Right forelimb (tissue), 1 donor: ENCODE measurements around the gene EIF4B.
"Not testable (repeated sequence)": the region's sequence is repeated elsewhere in the genome, so short reads cannot be mapped to it uniquely, and the experiment has no call there.

Experiments used
- DNase-seq: peaks from one replicate; pipeline ENCODE4 v3.0.0-alpha.2; 2018

Gene EIF4B, protein sequence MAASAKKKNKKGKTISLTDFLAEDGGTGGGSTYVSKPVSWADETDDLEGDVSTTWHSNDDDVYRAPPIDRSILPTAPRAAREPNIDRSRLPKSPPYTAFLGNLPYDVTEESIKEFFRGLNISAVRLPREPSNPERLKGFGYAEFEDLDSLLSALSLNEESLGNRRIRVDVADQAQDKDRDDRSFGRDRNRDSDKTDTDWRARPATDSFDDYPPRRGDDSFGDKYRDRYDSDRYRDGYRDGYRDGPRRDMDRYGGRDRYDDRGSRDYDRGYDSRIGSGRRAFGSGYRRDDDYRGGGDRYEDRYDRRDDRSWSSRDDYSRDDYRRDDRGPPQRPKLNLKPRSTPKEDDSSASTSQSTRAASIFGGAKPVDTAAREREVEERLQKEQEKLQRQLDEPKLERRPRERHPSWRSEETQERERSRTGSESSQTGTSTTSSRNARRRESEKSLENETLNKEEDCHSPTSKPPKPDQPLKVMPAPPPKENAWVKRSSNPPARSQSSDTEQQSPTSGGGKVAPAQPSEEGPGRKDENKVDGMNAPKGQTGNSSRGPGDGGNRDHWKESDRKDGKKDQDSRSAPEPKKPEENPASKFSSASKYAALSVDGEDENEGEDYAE

DNA sequence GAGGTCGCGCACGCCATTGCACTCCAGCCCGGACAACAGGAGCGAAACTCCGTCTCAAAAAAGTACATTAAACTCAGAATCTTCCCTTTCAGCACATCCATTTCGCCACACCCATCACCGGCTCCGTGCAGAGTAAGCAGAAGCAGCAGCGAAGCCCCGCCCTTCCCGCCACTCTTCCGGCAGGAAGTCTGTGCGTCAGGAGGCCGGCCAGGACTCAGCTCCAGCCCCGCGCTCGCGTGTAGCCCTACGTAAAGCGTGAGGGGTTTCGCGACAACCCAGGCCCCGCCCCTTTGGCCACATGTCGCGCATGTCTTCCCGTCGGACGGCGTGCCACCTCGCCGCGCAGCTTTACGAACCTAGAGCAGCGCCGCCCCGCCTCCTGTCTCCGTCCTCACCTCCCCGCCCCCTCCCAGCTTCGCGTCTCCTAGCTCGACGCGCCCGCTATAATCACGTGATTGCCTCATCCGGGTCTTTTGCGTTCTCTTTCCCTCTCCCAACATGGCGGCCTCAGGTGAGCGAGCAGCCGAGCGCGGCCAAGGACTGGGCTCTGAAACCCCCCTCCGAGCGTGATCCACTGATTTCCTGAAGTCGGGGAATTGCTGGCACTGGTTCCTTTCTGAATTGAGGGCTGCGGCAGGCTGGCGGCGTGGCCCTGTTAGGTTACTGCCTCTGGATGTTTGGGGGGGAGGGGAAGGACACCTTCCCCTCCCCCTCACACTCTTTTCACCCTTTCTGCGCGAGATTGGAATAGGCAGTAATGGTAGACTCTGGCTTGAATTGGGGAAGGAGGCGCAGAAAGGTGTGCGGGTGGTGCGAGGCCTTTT lies at the start of gene EIF4B:
EIF4B (plus strand) TSS at position 471 of the 824 bp plus-strand sequence; CDS start at position 499, 28 bp downstream.
- DNase-seq = peak; percentile 100

DNA sequence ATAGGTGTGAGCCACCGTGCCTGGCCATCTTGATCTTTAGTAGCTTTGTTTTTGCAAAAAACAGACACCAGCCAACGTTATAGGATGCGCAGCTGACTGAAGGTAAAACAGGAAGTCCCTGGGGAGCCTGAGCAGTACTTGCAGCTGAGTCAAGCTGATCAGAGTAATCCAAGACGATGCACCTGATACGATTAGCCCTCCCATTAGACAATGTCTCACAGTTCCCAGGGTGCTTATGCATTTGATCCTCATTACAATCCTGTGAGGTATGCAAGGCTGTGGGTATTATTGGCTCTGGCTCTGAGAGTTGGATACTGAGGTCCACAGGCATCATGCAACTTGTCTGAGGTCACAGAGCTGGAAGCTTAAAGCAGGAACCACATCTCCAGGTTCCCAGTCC lies 49.3 kb upstream of the EIF4B start:
- no peak for DNase-seq

DNA sequence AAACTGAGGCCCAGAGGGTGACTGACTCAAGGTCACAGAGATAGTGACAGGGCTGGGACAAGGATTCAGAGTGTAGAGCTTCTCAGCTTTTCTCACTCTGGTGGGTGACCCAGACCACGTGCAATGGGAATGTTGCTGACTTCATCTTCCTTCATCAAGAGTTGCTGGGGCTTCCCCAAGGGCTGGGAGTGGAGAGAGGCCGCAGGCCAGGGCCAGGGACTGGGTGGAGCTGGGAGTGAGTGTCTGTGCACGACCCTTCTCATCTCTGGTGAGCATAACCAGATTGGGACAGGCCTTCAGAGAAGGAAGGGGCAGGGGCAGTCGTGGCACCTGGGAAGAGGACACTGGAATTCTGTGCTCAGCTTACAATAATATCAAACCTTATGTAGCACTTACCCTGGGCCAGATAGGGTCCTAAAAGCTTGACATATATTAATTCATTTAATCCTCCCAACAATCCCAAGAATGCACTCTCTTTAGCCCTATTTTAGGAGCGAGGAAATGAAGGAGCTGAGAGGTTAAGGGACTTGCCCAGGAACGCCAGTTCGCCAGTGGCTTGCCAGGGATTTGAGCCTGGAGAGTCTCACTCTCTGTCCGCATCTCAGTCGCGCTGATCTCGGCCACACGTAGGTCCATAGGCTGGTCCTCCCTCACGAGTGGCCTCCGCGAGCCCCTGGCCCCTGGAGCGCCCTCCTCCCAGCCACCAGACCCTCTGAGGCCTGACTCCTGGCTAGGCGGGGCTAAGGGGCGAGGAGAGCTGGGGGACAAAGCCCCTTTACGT lies 41.5 kb upstream of the EIF4B start:
- DNase-seq = no peak

DNA sequence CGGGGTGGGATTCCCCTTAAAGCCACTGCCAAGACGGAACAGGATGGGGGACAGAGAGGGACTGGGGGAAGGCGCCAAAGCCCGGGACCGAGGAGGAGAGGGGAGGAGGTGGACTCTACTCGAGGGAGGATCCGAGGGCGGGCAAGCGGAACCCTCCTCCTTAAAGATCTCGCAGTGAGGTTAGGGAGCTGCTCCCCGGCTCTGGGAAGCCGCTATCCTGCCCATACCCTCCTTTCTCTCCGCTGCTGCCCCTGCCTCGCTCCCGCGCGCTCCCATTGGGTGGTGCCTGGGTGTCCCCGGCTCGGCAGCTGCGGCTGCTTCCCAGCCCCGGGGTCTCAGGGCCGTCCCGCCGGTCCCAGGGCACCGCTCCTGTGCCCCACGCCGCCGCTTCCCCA lies 40.9 kb upstream of the EIF4B start:
- peak; percentile 53 for DNase-seq

DNA sequence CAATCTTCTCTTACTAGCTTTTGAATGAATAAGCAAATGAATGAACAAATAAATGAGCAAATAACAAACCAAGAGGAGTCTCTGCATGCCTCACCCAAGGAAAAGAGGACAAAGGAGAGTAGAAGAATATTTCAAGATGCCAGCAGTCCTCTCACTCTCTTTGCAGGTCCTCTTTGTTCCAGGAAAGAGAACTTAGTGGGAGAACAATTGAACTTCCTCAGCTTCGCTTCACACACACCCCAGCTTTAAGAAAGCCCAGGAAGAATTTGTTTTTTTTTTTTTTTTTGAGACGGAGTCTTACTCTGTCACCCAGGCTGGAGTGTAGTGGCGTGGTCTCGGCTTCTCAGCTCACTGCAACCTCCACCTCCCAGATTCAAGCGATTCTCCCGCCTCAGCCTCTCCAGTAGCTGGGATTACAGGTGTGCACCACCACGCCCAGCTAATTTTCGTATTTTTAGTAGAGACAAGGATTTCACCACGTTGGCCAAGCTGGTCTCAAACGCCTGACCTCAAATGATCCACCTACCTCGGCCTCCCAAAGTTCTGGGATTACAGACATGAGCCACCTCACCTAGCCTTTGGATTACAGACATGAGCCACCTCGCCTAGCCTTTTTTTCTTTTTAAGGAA lies 37.0 kb upstream of the EIF4B start:
- DNase-seq = no peak

DNA sequence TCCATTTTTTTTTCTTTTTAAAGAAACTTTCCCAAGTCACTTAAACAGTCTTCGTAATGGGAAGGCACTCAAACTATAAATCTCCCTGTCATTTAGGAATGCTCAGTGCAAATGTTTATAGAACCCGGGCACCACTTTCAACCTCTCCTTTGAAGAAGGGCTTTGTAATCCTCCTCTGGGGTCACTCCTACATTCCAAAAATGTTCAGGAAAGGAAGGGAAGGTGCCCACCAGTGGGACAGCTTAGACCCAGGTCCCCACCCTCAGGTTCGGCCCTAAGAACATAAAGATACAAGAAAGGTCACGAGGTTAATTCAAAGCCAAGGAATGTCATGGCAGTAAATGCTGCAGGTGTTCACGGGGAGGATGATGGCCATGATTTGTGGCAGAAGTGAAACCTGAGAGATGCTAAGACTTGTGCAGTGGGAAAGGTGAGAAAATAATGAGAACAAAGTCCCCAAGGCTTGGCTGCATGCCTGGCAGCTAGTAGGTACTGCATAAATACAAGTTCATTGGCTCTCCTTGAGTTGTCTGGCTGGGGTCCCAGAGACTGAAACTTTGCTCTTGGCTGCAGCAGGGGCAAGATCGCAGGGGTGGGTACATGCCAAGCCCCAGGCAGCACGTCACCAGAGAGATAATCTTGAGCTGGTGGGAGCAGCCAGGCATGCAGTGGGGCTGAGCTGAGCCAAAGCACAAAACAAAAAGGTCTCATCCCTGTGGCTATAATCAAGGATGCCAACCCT lies 36.3 kb upstream of the EIF4B start:
- no peak for DNase-seq

DNA sequence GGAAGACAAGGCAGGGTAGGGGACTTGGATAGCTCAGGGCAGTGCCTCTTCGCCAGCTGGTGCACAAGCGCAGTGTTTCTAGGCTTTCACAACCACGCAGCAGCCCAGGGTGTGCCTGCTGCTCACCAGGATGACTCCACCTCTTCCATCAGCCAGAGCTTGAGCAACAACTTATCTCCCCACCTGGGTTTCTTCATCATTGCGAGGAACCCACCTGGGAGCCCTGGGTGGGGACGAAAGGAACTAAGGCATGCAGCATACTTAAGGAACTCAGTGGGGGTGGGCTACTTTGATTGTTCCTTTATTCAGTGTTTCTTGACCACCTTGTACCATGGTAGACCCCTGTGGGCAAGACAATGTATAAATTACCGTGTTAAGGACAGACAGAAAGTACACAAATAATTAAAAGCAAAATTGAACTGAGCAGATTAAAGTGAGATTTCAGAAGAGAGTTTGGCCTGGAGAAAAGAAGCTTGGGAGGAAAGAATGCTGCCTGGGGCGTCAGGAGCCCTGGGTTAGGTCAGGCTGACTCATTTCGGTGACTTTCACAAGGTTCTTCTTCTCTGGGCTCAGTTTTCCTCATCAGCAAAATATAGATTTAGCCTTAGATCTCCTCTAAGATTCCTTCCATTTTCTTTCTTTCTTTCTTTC lies 34.5 kb upstream of the EIF4B start:
- no peak for DNase-seq

DNA sequence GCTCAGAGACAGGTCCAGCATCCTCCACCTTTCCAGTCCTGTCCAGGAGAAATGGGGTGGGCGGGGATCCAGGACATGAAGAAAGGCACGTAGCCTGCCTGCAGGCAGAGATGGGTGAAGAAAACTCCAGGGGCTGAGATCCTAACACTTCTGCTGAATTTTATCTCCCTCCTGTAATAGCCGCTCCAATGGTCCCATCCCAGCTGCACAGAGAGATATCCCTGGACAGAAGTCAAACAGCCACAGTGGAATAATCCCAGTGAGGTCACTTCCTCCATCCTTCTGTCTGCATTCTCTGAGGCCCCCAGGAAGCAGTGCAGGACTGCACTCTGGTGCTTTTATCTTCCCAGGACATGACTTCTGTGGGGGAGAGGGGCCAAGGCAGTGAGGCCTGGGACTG lies 31.1 kb upstream of the EIF4B start:
- DNase-seq = no peak

DNA sequence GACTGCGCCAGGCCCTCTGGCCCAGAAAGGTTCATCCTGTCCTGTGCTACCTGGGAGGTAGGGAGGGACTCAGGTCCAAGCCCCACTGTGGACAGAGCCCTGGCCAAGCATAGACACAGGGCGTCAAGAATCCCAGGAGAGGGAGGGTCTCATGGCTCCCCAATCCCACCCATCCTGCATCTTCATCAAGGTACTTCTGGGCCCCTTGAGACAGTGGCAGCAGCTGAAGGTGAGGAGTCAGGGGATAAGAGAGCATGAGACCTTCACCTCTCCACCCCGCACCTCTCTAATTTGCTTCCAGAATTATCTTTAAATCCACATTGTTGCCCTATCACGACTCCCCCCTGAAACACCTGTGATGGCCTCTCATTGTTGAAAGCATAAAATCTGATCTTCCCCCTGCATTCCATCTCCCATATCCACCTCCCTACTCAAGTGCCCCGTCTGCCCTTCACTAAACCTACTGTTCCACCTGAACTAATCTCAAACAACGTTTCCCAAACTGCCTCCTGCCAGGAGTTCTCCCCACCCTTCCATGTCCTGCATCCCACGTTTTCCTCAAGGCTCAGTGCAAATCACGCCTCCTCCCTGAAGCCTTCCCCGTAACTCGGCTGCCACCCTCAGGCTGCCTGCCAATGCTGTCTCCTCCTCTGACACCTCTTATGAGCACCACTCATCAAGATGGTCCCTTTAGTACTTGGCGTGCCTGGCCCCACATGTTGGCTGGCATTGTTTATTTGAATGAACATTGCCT lies 30.3 kb upstream of the EIF4B start:
- no peak for DNase-seq

DNA sequence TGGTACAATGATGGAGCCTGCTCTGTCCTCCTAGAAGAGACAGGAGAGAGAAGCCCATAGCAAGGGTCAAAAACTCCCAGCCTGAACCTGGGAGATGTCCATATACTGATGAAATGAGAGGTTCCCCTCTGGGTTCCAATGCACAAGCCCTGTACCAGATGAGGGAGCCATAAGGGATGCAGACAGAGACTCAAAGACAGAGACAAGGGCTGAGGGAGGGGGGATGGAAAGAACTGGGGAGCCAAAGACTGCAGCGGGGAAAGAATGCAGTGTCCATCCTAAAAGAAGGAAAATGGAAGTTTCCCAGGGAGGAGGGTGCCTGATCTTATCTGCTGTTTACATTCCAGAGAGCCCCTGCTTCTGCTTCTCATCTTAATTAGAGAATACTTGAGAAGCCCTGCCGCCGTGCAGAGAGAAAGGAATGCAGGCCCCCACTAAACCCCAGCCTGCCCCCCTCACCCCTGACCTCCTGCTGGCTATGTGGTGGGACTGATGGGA lies 29.6 kb upstream of the EIF4B start:
- DNase-seq = no peak

DNA sequence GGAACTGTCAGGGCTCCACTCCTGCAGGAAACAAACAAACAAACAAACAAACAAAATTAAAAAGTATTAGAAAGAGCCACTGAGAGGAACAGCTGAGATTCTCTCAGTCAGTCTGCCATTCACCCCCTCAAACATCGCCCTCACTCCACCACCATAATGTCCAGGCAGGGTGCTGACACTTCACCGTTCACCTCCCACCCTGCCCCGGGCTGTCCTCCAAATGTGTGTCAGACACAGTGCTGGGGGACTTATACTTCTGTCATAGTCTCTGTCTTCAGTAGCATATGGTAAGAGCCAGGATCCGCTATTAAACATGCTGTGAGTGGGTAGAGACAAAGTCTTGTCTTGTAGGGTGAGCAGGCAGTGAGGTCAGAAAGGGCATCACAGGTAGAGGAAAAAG lies 29.1 kb upstream of the EIF4B start:
- no peak for DNase-seq

DNA sequence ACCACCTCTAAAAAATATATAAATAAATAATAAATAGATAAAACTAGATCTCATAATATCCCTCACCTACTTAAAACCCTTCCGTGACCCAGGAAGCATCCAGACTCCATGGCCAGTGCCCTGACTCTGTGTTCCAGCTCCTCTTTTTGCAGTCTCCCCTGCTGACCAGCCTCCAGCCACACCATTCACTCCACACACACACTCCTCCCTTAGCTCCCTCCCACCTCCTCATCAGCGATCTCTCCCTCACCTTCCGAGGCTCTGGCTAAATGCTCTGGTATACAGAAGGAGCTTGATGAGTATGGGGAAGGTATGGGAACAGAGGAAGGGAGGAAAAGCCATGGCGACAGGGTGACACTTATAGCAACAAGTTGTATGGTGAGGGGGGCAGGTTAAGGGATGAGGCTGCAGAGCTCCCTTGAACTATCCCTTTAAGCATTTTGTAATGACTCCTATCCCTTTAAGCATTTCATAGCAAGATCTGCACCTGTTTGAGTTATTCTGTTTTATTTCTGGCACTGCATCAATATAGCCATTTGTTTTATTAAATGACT lies 26.1 kb upstream of the EIF4B start:
- no peak for DNase-seq

DNA sequence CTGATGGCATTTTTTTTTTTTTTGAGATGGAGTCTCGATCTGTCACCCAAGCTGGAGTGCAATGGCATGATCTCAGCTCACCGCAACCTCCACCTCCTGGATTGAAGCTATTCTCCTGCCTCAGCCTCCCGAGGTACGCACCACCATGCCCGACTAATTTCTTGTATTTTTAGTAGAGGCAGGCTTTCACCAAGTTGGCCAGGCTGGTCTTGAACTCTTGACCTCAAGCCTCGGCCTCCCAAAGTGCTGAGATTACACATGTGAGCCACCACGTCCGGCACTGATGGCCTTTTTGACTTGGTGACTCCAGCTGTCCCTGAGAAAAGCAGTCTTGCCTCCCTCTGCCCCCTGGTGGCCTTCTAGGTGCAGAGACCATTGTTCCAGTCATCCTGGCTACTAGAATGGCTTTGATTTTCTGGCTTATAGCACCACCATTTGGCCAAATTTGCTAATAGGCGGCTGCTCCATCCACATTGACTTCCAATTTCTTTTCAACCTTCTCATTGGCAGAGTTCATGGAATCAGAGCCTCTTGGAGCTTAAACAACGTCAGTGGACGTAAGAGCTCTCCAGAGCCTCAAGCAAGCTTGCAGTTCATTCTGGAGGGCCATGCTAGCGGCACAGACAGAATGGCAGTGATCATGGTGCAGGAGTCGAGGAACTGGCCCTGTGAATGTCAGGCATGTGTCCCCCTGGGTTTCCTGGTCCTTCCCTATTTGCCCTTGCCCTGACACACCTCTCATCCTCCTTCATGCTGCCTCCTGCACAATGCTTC lies 25.4 kb upstream of the EIF4B start:
- DNase-seq = peak; percentile 90

DNA sequence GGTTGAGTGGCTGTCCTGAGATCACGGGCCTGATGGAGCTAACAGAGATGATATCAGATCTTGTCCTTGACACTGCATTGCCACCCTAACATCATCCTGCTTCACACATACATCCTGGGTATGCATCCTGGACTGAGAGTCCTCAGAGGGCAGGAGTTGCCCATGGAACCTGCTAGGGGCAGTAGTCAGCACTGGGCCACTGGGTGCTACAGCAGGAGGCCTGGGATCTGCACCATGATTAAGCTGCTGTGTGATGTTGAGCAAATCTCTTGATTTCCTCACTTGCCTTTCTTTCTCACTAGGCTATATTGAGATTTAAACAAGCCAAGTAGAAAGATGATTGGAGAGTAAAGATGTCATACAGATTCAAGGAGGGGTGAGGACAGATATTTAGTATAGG lies 22.1 kb upstream of the EIF4B start:
- no peak for DNase-seq

DNA sequence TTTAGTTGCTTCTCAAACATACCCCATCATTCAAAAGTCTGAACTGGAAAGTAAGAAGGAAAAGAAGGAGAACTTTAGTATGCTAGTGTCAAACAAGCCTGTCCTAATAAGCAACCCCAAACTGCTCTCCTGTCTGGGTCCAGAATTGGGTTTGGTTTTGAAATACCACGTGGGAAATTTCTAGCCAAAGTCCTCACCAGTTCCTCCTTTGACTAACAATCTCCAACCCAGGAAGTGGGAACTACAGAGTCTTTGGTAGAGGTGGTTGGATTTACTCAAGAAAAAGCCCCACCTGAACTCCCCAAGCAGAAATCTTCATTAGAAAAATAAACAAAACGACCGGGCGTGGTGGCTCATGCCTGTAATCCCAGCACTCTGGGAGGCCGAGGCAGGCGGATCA lies 17.4 kb upstream of the EIF4B start:
- no peak for DNase-seq

DNA sequence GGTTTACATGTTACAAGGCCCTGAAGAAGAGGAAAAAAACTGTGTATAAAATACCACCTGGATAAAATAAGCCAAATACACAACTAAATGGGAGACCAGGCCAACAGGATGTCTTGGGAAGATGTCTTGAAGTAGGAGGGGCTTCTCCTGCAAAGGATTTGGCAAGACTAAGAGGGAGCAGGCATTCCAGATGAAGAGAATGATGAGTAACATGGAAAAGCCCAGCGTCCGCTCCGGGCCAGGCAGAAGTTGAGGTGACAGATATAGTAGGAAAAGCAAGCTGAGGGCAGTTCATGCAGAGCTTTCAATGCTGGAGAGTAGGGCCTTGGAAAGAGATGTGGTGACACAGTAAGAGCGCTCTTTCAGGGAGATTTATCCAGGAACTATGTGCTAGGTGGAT lies 16.1 kb upstream of the EIF4B start:
- DNase-seq = no peak

DNA sequence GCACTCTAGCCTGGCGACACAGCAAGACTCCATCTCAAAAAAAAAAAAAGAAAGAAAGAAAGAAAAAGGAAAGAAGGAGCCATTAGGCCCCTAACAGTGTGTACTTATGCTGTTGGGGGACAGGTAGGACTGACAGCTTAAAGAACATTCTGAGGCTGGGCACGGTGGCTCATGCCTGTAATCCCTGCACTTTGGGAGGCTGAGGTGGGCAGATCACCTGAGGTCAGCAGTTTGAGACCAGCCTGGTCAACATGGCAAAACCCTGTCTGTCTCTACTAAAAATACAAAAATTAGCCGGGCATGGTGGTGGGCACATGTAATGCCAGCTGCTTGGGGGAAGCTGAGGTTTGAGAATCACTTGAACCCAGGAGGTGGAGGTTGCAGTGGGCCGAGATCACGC lies 14.0 kb upstream of the EIF4B start:
- DNase-seq = not testable (repeated sequence)

DNA sequence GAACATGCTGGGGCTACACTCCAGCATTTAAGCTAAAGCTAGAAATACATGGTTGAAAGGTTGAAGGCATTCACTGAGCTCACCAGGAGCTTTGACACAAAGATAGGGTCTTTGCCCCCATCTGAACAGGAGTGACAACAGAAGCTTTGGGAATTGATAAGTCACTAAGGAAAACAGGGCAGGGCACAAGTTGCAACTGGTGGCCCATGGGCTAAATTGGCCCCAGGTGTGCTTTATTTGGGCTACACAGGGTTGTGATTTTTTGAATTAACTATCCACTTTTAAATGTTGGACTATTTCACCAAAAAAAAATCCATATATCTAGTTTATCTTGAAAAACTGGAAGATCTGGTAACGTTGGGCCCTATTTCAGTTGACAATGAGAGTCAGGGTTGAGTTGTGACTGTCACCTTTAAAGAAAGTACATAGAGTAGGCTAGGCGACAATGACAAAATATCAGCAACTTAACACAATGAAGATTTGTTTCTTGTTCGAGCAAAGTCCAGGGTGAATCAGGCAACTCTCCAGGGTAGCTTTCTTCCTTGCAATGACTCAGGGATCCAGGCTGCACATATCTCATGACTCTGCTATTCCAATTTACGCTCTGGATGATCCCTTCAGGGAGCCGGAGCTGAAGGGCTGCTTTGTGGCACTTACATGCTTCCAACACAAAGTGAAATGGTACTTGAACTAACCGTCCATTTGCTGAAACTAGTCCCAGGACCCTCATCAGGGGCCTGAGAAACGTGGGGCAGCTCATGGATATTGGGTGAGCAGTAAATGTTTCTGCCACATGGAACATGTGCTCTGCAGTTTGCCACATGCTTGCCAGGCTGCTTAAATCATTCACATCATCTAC lies 13.3 kb upstream of the EIF4B start:
- no peak for DNase-seq
